ENCODE measurements around the gene TBC1D22A.

The TBC1D22A gene

DNA sequence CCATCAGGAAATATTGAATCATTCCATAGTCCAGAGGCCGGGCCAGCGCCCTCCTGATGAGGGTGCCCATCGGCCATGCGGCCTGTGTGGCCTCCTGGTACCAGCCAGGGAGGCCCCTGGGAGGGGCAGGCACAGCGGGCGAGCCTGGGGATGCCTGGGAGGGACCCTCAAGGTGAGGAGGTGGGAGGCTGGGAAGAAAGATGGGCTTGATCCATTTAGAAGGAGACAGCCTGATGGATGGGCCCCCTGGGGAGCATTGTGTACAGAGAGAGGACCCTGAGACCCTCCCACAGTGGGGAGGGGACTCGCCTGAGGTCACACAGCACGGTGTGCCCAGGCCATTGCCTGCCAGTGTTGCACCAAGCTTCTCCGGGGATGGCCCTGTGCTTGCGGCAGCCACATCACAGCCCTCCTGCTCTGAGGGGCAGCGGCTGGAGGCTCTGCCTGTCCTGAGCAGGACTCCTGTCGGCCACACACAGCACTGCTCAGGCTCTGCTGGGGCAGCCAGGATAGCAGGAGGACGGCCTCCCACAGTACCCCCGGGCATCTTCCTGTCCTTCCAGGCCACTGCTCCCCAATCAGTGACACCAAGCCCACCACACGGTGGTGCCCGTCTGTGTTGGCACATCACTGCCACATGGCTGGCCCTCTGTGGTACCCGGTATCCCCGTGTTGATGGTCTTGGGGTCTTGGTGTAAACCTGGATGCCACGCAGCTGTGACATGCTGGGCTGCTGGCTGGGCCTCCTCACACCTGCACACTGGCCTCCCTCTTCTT, 290.0 kb downstream of the TBC1D22A start:
- DNase-seq, result no peak

DNA sequence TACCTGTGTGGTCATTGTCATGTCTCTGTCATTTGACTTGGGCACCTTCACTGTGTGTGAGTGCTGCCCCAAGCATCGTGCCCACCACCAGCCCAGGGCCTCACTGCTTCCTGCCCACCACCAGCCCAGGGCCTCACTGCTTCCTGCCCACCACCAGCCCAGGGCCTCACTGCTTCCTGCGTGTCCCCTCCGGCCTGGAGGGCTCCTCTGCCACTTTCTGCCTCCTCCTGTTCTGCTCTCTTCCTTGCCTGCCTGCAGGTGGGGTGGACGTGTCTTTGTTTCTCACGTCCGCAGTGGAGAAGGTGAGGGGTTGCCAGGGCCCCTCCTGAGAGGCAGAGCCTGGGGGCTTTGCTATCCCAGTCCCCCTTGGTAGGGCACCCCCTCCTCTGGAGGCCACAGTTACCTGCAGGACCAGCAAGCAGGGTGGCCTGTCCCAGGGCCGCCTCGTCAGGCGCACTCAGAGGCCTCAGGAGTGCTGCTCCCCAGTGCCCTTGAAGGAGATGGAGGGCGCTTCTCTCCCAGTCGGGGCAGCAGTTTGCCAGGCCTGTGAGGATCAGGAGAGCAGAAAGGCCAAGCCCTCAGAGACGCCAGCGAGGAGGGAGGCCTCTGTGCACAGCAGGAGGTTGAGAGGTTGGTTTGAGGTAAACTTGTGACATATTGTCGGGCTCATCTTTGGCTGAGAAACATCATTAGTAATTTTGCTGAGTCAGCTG, 290.7 kb downstream of the TBC1D22A start:
- no peak for DNase-seq

DNA sequence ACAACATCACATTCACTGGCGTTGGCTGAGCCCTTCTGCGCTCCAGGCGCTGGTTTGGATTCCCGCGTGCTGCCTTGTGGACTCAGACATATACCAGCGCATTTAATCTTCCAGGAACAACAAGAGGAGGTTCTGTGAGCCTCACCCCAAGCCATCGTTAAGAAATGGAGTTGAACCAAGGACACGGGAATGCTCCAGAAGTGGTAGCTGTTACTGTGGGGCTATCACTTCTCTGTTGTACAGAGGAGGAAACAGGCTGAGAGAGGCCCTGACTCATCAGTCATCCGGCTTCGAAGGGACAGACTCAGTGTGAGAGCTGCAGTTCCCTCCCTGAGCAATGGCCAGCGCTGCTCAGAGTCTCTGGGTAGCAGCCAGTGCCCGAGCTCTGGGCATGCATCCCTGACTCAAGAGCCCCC, 291.3 kb downstream of the TBC1D22A start:
- DNase-seq, result no peak

DNA sequence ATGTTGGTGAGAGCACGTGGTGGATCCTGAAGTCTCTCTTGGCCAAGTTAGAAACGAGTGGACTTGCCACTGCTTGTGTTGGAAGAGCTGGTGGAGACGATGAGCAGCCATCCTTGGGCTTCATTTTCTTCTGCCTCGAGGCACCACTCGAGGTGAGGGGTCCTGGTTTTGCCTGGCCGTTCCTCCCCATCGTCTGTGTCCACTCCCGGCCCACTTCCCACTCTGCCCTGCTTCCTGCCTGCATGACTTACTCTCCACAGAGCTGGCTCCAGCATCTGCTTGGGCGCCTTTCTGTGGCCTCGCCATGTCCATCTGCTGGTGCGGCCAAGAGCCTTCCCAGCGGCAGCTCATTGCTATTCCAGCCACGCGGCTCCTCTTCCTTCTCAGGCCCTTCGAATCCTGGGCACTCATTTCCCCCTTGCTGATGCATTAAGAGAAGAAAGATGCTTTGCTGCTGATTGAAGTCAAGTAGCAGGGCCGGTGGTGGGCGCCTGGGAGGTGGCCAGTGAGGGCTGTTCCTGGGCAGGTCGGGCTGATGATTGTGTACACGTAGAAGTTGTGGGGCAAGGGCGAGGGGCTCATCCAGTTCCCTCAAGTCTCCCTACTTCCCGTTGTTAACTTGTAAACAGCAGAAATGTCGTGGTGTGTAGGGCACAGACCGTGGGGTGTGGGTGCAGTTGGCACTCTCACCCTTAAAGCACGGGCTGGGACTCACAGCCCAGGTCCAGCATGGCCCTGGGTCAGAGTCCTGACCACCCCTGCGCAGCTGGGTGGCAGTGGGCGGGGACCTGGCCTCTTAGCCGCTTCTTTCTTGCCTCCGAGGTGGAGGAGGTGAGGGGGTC, 292.0 kb downstream of the TBC1D22A start:
- no peak for DNase-seq

DNA sequence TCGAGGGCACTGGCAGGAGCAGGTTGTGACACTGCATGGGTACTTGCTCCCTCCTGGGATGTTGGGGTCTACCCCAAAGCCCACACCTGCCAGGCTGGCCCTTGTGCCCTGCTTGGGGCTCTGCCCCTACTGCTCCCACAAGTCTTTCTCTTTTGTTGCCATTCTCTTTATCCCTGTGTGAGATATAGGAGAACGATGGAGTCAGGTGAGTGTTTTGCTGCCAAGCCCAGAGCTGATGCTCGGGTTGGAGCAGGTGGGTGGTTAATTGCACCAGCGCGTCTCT, 292.6 kb downstream of the TBC1D22A start:
- no peak for DNase-seq

DNA sequence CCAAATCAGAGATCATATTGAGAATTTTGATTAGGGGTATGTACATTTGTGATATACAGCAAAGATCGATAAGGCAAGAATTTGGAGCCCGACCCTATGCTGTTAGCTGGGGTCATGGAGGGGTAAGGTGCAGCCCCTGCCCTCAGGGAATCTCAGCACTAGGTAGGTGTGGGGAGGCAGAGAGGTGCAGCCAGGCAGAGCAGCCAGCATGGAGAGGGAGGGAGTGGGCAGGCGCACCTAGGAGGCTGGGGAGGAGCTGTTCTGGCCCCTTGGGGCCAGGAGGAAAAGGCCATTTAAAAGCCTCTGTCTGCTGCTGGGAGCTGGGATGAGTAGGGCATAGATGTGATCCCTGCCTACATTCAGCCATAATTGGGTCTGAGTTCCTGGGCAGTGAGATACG, 293.0 kb downstream of the TBC1D22A start:
- DNase-seq, result no peak

DNA sequence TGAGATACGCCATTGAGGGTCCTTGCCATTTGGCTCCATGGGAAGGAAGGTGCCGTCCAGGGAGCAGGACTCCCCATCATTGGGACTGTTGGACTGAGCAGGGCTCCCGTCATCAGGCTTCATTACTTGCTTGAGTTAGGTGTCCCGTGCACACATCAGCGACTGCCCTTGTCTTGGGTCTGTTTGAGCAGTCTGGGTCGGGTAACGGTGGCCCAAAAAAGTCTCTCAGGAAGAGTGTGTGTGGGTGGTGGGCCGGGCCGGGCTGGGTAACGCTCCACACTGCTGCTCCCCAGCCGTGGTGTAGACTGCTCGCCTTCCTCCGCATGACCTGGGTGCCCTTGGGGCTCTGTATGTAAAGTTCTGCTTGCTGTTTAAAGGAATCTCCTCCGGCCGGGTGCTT, 293.5 kb downstream of the TBC1D22A start:
- DNase-seq, result no peak

DNA sequence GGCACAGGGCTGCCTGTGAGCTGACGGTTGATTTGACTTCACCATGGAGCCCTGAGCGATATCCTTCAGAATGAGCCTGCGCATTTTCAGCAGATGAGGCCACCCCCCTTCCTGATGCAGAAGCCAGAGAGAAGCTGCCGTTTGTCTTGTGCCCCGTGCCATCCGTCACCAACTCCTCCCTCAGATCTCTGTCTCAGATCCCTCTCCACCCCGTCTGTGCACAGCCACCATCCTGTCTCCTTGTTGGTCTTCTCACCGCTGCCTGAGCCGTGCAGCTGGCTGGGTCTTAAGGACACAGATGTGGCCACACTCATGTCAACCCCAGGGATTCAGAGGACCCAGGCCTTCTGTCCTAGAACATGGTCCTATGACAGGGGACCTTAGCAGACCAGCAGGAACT, 293.9 kb downstream of the TBC1D22A start:
- DNase-seq, result no peak

DNA sequence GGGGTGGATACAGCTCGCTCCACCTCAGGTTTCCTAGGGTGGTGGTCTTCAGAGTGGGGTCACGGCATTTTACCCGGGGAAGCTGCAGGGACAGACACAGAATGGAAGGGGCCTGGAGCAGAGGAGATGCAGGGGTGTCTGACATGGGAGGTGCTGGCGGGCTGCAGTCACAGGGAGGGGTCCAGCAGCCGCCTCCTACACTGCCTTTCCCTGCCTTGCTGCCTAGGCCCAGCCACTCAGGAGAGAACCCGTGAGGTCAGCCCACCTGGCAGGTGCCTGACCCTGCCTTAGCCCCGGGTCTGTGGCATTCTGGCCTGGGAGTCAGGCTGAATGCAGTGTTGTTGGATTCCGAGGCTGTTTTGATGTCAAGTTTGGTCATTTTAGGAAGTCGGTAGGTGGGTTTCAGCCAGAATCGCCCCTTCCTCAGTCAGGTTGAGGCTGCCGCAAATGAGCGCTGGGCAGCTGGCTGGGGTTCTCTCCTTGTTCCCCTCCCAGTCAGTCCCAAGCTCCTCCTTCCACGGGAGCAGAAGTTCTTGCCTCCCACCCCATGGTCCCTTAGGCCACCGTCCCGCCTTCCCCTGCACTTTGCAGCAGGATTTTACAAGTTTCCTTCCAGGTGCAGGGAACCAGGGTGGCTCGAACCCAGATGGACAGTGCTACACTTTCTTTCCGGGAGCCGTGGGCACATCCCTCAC, 294.5 kb downstream of the TBC1D22A start:
- no peak for DNase-seq

DNA sequence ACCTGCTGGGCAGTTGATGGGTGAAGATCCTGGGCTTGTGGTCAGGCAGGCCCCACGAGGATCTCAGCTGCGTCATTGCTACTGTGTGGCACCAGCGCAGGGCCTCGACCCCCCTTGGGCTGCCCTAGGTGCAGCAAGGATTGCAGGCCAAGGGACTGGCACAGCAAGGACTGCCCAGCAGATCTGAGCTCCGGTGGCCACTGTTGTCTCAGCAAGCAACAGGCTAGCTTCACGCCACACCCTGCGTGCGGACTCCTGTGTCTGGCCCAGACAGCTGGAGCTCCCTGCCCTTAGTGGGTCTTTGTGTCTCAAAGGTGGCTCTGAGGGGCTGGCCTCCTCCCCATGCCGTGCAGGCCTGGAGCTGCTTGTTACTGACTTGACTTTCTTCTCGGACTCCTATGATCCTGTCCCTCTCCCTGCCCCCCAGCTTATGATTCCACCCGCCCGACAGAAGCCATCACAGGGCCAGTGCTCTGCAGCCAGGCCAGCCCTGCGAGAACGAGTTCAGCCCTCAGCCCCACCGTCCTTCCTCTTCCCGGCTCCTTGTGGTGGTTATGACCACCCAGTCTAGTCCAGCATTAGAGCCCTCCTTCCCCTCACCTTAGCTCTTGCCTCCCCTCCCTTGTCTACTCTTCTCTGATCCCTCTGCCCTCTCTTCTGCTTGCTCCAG, 295.6 kb downstream of the TBC1D22A start:
- DNase-seq, result no peak

DNA sequence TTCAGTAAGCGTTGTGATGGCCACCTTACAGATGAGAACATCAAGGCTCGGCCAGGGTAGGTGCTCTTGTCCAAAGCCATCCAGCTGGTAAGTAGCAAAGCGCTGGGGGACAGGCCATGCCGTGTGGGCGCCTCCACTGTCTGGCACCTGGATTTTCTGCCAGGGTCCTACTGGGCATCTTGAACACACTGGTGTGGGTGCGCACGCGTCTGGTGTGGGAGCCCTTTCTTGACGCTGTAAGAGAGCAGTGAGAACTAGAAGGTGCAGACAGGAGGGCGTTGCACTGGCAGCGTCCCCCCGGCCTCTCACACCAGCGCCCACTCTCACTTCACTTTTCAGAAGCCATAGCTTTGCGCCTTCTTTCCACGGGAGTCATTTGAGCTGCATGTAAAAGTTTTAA, 296.6 kb downstream of the TBC1D22A start:
- DNase-seq, result no peak

DNA sequence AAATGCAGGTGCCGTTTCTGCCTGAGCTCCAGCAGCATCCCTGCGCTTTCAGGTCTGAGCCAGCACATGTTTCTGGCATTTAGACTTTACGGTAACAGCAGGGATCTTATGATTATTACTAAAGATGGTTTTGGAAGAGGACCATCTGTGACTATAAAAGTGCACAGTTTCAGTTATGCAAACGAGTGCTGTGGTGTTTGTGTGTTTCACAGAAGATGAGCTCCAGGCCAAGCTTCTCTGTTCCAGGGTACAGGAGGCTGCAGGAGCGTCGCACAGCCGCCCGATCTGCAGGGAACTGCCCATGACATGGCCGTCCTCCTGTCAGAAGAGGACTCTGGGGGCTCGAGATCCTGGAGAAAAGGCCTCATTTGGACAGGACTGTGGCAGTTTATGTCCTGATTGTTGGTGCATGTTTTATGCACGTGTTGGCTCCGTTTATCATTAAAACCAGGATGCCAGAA, 297.3 kb downstream of the TBC1D22A start:
- DNase-seq, result no peak

DNA sequence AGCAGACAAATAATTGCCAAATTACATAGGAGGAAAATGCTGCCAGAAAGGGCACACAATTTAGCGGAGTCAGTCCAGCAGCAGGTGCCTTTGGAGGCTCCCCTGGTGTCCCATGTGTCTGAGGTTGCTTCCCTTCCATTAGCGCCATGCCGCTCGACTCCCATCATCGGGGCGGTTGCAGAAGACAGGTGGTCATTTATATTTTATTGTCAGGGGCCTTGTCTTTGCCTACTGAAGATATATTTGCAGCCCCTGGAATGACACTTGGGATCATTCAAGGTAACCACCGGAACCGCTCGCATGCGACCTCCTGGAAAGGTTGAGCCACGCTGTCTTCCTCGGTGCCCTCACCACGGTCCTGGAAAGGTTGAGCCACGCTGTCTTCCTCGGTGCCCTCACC, 298.3 kb downstream of the TBC1D22A start:
- DNase-seq, result no peak

DNA sequence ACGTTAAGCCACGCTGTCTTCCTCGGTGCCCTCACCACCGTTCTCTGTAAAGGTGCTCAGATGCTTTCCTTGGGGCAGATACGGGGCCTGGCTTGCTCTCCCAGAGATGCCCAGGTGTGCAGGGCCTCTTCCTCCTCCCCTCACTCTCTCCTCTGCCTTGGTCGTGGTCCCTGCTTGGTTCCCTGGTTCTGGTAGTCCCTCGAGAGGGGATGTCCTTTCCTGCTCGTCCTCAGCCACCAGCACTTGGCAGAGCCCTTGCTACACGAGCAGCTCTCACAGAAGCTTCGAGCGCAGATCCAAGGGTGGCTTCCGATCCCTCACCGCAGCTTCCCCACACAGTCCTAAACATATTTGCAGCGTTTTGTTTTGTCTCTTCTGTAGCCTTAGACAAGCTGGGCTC, 298.8 kb downstream of the TBC1D22A start:
- DNase-seq, result no peak

DNA sequence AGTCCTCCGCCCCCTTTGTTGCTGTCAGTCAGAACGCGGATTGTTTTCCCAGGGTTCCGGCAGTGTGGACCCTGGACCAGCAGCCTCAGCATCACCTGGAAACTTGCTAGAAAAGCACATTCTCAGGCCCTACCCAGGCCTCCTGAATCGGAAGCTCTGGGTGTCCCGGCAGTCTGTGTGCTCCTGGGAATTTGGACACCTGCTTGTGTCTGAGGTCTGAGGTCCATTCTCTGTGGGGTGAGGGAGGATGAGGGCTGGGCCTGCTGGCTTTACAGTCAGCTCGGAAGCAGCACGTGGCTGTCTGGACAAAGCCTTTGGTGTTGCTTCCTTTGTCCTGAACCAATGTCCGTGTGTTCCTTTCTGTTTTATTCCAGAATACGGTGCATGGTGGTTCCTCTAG, 299.7 kb downstream of the TBC1D22A start:
- no peak for DNase-seq

DNA sequence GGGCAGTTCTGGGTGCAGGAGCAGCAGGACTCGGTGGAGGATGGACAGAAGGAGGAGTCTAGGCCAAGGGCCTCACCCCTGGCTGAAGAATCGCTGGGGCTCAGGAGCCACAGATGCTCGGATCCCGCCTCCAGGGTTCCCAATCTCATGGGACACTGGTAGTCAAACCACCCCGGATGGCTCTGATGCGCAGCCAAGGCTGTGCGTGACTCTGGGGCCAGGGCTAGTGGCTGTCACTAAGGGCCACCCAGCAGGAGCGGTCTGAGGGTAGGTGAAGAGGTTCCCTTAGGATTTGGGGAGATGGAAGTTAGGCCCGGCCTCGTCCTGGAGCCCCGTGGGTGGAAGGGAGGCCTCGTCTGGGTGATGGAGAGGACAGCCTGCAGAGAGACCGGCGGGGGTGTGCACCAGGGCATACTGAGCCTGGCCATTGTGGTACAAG, 300.6 kb downstream of the TBC1D22A start:
- DNase-seq, result no peak

DNA sequence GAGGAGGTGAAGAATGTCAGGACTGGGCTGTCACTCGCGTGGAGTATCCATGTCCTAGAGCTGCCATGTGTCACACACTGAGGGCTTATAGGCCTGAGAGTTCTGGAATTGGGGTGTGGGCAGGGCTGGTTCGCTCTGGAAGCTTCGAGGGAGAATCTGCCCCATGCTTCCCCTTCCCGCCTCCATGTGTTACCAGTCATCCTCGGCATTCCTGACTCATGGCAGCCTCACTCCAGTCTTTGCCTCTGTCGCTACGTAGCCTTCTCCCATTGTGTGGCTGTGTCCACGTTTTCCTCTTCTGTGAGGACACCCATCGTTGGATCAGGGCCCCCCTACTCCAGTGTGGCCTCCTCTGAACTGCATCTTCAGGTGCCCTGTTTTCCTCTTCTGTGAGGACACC, 301.2 kb downstream of the TBC1D22A start:
- DNase-seq, result no peak

DNA sequence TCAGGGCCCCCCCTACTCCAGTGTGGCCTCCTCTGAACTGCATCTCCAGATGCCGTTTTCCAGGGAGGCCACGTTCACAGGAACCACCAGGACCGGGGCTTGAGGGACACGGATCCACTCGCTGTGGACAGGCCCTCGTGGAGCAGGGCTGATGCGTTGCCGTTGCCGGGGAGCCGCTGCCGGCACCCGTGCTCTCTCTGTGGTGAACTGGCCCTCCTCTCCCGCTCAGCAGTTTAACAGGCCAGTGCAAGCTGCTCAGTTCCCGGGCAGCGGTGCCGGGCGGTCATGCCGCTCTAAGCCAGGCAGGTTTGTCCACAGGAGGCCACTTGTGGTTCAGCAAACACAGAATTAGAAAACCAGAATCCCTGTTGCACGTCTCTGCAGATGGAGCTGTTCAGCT, 301.6 kb downstream of the TBC1D22A start:
- DNase-seq, result no peak

DNA sequence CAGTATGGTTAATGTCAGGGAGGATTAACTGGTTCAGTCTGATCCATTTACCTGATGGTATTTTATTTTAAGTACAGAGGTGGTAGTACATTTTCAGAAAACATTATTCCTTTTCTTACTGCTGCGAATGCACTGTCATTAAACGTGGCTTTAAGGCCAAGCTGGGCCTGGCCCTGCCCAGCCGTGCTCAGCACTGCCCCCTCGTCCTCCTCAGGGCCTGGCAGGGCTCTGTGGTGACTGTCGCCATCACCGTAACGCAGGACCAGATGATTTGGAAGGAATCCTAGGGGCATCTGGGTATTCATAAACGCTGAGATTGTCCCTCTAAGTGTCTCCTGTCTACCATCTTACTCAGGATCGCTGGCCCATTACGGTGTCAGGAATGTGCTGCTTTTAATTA, 302.0 kb downstream of the TBC1D22A start:
- no peak for DNase-seq

DNA sequence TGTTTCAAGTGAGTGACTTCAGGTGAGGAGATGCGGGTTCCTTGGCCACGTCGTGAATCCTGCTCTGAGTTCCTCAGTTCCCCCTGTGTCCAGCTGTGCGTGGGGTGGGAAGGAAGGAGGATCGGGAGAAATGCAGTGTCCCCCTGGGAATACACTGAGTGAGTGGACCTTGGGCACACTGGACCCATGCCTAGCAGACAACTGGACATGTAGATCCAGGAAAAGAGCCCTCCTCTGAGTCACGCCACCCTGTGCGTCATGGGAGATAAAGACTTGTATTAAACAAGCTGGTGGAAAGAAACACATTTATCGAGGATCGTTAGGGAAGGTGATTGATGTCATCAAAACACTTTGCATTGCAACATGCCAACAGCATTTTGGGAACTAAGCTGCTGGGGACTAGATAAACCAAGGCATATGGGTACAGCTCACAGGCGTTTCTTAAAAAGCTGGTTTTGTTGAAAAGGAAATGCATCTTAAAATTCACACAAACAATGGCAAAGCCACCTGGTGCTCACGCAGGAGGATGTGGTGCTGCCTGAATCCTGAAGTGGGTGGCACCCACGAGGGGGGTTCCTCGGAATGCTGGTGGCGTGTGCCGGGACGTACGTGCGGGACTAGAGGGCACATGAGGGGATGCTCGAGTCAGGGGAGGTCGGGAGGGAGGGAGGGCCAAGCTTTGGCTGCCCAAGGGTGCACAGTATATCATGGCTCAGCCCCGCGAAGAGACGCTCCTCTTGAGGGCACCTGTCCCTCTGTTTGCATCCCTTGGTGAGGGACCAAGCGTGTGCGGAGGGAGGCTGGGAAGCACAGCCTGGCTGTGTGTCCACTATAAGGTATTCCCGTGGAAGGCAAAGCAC, 303.5 kb downstream of the TBC1D22A start:
- DNase-seq, result no peak

DNA sequence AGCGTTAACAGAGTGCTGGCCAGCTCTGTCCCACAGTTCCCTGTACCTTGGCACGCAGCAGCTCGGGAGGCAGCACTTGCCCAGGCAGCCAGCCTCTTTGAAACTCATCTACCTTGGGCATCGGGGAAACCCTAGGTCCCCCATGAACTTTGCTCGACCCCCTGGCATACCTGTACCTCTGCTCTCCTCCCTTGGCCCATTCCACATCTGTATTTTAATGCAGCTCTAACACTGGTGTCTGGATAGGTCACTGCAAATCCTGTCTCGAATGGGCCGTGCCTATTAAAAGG, 304.1 kb downstream of the TBC1D22A start:
- DNase-seq, result no peak
